ENCODE data around the gene KHDC4.

The KHDC4 gene

DNA sequence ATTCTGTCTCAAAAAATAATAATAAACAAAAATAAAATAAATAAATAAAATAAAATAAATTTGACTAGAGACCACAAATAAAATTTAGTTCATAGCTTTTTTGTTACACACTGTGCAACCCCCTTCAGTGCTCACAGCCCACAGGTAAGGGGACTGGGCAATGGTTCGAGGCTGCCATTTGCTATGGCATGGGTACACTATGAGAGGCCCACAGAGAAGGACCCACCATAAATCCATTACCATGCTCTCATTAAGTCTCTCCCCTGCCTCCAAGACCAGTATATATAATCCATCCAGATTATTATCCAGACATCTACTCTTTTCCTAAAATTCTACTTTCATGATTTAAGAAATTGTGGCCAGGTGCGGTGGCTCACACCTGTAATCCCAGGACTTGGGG, 14.4 kb downstream of the KHDC4 start:
- Histone ChIP-seq H3K9me3 (ENCODE audit: control insufficient read depth, low read length) (no peaks in the 10 kb centered on the region), H3K9ac (no peak overlapping the region), H2AFZ (no peak overlapping the region), H3K4me3 (ENCODE audit: low read depth, low read length) (no peak overlapping the region), H3K27ac (no peak overlapping the region), H3K4me2 (ENCODE audit: low read length) (no peak overlapping the region), H3K4me1 (no peaks in the 10 kb centered on the region), H3K79me2 (no peaks in the 10 kb centered on the region), H3K36me3 (ENCODE audit: control insufficient read depth, insufficient read depth, low read length) (no peaks in the 10 kb centered on the region), H3K27me3 (ENCODE audit: control insufficient read depth, insufficient read depth, low read length) (no peaks in the 10 kb centered on the region)
- no peak for TF ChIP-seq CTCF (IDR thresholded peaks at IDR 0.05)

DNA sequence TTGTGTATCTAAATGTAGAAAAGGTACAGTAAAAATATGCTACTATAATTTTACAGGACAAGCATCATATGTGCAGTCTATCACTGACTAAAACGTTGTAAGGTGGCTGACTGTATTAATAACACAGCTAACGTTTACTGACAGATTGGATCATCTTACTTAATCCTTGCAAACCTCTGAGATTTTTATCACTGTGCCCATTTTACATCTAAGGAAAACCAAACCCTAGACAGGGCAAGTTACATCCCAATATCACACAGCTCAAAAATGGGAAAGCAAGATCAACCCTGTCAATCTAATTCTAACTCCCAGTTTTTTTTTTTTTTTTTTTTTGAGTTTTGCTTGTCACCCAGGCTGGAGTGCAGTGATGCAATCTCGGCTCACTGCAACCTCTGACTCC, 15.6 kb downstream of the KHDC4 start:
- no peak overlapping the region for H2AFZ ChIP-seq
- no peaks in the 10 kb centered on the region for H3K4me1 ChIP-seq
- no peaks in the 10 kb centered on the region for H3K27me3 ChIP-seq (ENCODE audit: control insufficient read depth, insufficient read depth, low read length)
- no peaks in the 10 kb centered on the region for H3K9me3 ChIP-seq (ENCODE audit: control insufficient read depth, low read length)
- H3K36me3 ChIP-seq (ENCODE audit: control insufficient read depth, insufficient read depth, low read length) = no peaks in the 10 kb centered on the region
- H3K27ac ChIP-seq = no peak overlapping the region
- H3K4me2 ChIP-seq (ENCODE audit: low read length) = no peak overlapping the region
- no peak overlapping the region for H3K4me3 ChIP-seq (ENCODE audit: low read depth, low read length)
- no peak for TF ChIP-seq CTCF (IDR thresholded peaks at IDR 0.05)
- H3K9ac ChIP-seq = no peak overlapping the region
- no peaks in the 10 kb centered on the region for H3K79me2 ChIP-seq

DNA sequence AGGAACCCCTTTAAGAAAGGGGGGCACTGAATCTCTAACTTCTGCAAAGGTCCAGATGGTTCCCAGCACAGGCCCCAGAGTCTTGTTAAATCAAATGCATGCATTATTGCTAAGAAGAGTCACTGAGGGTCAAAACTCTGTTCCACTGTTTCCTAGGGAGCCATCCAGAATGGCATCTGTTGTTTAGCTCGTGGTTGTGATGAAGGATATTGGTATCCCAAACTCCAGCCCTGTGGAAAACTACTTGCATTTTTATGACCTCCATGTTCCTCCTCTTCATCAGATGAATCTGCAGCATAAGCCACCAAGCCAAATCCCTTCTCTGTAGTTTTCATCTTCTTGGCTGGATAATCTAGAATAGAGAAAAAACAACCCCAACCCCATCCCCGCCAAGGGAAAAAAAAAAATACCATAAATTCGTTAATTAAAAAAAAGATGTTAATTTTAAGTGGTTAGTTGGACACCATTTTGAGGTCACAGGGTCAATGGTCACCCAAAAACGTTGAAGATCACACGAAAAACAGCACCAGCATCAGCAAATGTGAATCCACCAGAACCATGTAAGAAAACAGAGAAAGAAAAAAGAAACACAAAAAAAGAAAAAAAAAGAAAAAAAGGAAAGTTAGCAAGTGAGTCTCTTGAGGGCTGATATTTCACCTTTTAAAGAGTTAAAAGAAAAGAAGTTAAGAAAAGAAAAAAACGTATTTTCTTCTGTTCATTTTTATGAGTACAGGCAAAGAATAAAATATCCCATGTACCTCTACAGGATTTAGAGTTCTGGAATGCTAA, 20.1 kb downstream of the KHDC4 start:
- Histone ChIP-seq H3K4me3 (ENCODE audit: low read depth, low read length) (no peak overlapping the region), H3K4me1 (no peaks in the 10 kb centered on the region), H3K79me2 (no peaks in the 10 kb centered on the region), H2AFZ (no peak overlapping the region), H3K27me3 (ENCODE audit: control insufficient read depth, insufficient read depth, low read length) (no peaks in the 10 kb centered on the region), H3K9me3 (ENCODE audit: control insufficient read depth, low read length) (no peaks in the 10 kb centered on the region), H3K4me2 (ENCODE audit: low read length) (no peak overlapping the region), H3K36me3 (ENCODE audit: control insufficient read depth, insufficient read depth, low read length) (no peaks in the 10 kb centered on the region), H3K9ac (no peak overlapping the region), H3K27ac (no peak overlapping the region)
- TF ChIP-seq CTCF (IDR thresholded peaks at IDR 0.05) = no peak

- Histone ChIP-seq H3K4me3 (ENCODE audit: low read depth, low read length) (no peak overlapping the region), H3K9ac (no peak overlapping the region), H3K27ac (no peak overlapping the region), H3K27me3 (ENCODE audit: control insufficient read depth, insufficient read depth, low read length) (no peaks in the 10 kb centered on the region), H3K36me3 (ENCODE audit: control insufficient read depth, insufficient read depth, low read length) (no peaks in the 10 kb centered on the region), H3K79me2 (no peaks in the 10 kb centered on the region), H2AFZ (no peak overlapping the region), H3K4me2 (ENCODE audit: low read length) (no peak overlapping the region), H3K9me3 (ENCODE audit: control insufficient read depth, low read length) (no peaks in the 10 kb centered on the region), H3K4me1 (no peaks in the 10 kb centered on the region)
- TF ChIP-seq CTCF (IDR thresholded peaks at IDR 0.05) = no peak
Measured at GRCh38 chr1:155912056-155912536, 22.1 kb downstream of the KHDC4 start.
